Thyroid gland (tissue), 4 donors: Measurements from ENCODE around the gene AKAP6. TPM values are rescaled to one million over a fixed set of nuclear protein-coding genes. Genes with fewer than 3 reads are reported as not detected.

Experiments
- DNase-seq, 2 donors: peaks; one replicate each; pipeline ENCODE4 v3.0.0-alpha.2; 2019
- H3K27ac ChIP-seq, 3 donors: fragments of 200-600 bp; sonication (generic); 1 replicate in 2 of 3; 2 replicates in 1 of 3; pipeline ENCODE4 v1.5.1; 2016 to 2019; ENCODE audit warnings: mild to moderate bottlenecking in 1 of 3, moderate library complexity in 1 of 3
- H3K27me3 ChIP-seq: fragments of 200-600 bp; sonication (generic); one replicate; pipeline ENCODE4 v1.5.1; 2019
- H3K36me3 ChIP-seq, 2 donors: fragments of 200-600 bp; sonication (generic); one replicate each; pipeline ENCODE4 v1.5.1; 2016 to 2019
- H3K4me1 ChIP-seq, 2 donors: fragments of 200-600 bp; sonication (generic); one replicate each; pipeline ENCODE4 v1.5.1; 2017 to 2019
- H3K4me3 ChIP-seq, 3 donors: fragments of 200-600 bp; sonication (generic); replicated peaks in 1 of 3; 1 replicate in 2 of 3; 2 replicates in 1 of 3; pipeline ENCODE4 v1.5.1; 2016; ENCODE audit warnings: mild to moderate bottlenecking in 1 of 3
- H3K9me3 ChIP-seq: fragments of 200-600 bp; sonication (generic); one replicate; pipeline ENCODE4 v1.5.1; 2017
- CTCF ChIP-seq, 6 experiments: fragments of 200-600 bp in 3 of 6; fragments of 450-650 bp in 3 of 6; sonication (generic) in 3 of 6; IDR thresholded peaks; one replicate each; pipeline ENCODE4 v1.5.1; 2016 to 2019; ENCODE audit warnings: antibody characterized with exemption in 6 of 6, mild to moderate bottlenecking in 2 of 6, inconsistent platforms in 1 of 6, moderate library complexity in 1 of 6
- POLR2A ChIP-seq, 2 donors: fragments of 450-650 bp; IDR thresholded peaks; one replicate each; pipeline ENCODE4 v1.6.1; 2017; ENCODE audit warnings: antibody characterized with exemption in 2 of 2, mild to moderate bottlenecking in 2 of 2, moderate library complexity in 1 of 2
- WGBS, 2 donors: methylation state at CpG; one replicate each; pipeline ENCODE4 v1.1.5; 2017; 5-methylcytosine and 5-hydroxymethylcytosine counted together
- intact Hi-C: fragments of 100-400 bp; cut with DNase I; formaldehyde crosslinking; loops from one replicate; pipeline ENCODE4 v1.15.1; 2023
- total RNA-seq, 4 donors: library from RNA; depleted of rRNA; stranded (reverse); fragments of >200 nt; gene quantifications; one replicate each; pipeline ENCODE4 v1.2.3, GENCODE V29; 2016

Gene AKAP6
- total RNA-seq, 4 donors from 2014 or later = 13.0 to 34.5 (median 22.7) TPM

- DNase-seq = no peak
- no peaks in the 10 kb centered on the region for H3K4me1 ChIP-seq
- H3K9me3 ChIP-seq = no peaks in the 10 kb centered on the region
- intact Hi-C loops = no loop called here
- TF ChIP-seq CTCF (IDR thresholded peaks at IDR 0.05) (no peak), POLR2A (IDR thresholded peaks at IDR 0.05) (no peak)
- no peak overlapping the region for H3K27ac ChIP-seq
- no peaks in the 10 kb centered on the region for H3K27me3 ChIP-seq
- no peaks in the 10 kb centered on the region for H3K36me3 ChIP-seq
- no peak overlapping the region for H3K4me3 ChIP-seq
Measured at GRCh38 chr14:32434880-32435279, 105.8 kb downstream of the AKAP6 start.

GRCh38 chr14:32435411-32435810 is 106.3 kb downstream of the AKAP6 start:
- no peak overlapping the region for H3K27ac ChIP-seq
- H3K27me3 ChIP-seq = no peaks in the 10 kb centered on the region
- no peak for DNase-seq
- H3K36me3 ChIP-seq = no peaks in the 10 kb centered on the region
- TF ChIP-seq POLR2A (IDR thresholded peaks at IDR 0.05) = no peak
- no peak for TF ChIP-seq CTCF (IDR thresholded peaks at IDR 0.05)
- H3K4me3 ChIP-seq = no peak overlapping the region
- intact Hi-C loops = no loop called here
- 90 to 93% methylated on average over 2 of the region's 2 CpGs for WGBS, 2 donors
- H3K9me3 ChIP-seq = no peaks in the 10 kb centered on the region
- no peaks in the 10 kb centered on the region for H3K4me1 ChIP-seq

GRCh38 chr14:32436993-32437392 is 107.9 kb downstream of the AKAP6 start:
- H3K9me3 ChIP-seq = no peaks in the 10 kb centered on the region
- intact Hi-C loops = no loop called here
- H3K27me3 ChIP-seq = no peaks in the 10 kb centered on the region
- no peak for DNase-seq
- TF ChIP-seq CTCF (IDR thresholded peaks at IDR 0.05) (no peak), POLR2A (IDR thresholded peaks at IDR 0.05) (no peak)
- H3K36me3 ChIP-seq = no peaks in the 10 kb centered on the region
- no peak overlapping the region for H3K4me3 ChIP-seq
- H3K27ac ChIP-seq = no peak overlapping the region
- 78 to 88% methylated on average over 1 of the region's 1 CpG for WGBS, 2 donors
- no peaks in the 10 kb centered on the region for H3K4me1 ChIP-seq

GRCh38 chr14:32438517-32438916 is 109.4 kb downstream of the AKAP6 start:
- DNase-seq = no peak
- Histone ChIP-seq H3K36me3 (no peaks in the 10 kb centered on the region), H3K27ac (no peak overlapping the region), H3K9me3 (no peaks in the 10 kb centered on the region), H3K27me3 (no peaks in the 10 kb centered on the region), H3K4me3 (no peak overlapping the region), H3K4me1 (no peaks in the 10 kb centered on the region)
- intact Hi-C loops = no loop called here
- no peak for TF ChIP-seq POLR2A (IDR thresholded peaks at IDR 0.05)
- no peak for TF ChIP-seq CTCF (IDR thresholded peaks at IDR 0.05)
- 64 to 84% methylated on average over 1 of the region's 1 CpG for WGBS, 2 donors

GRCh38 chr14:32443890-32444661 is 115.0 kb downstream of the AKAP6 start:
- intact Hi-C loops = no loop called here
- 91 to 97% methylated on average over 3 of the region's 3 CpGs for WGBS, 2 donors
- no peak for DNase-seq

More at GRCh38 chr14:32443890-32444661, 115.0 kb downstream of the AKAP6 start:
- no peak for TF ChIP-seq CTCF (IDR thresholded peaks at IDR 0.05)
- H3K4me1 ChIP-seq = no peaks in the 10 kb centered on the region
- H3K27ac ChIP-seq = no peak overlapping the region
- H3K4me3 ChIP-seq = no peak overlapping the region
- no peaks in the 10 kb centered on the region for H3K27me3 ChIP-seq
- no peaks in the 10 kb centered on the region for H3K9me3 ChIP-seq
- no peaks in the 10 kb centered on the region for H3K36me3 ChIP-seq
